ENCODE measurements around the gene LCN9. TPM values are rescaled to one million over a fixed set of nuclear protein-coding genes. Genes with fewer than 3 reads are reported as not detected.

LCN9 gene
- total RNA-seq, 1 donor from 2014 or later: not detected

DNA sequence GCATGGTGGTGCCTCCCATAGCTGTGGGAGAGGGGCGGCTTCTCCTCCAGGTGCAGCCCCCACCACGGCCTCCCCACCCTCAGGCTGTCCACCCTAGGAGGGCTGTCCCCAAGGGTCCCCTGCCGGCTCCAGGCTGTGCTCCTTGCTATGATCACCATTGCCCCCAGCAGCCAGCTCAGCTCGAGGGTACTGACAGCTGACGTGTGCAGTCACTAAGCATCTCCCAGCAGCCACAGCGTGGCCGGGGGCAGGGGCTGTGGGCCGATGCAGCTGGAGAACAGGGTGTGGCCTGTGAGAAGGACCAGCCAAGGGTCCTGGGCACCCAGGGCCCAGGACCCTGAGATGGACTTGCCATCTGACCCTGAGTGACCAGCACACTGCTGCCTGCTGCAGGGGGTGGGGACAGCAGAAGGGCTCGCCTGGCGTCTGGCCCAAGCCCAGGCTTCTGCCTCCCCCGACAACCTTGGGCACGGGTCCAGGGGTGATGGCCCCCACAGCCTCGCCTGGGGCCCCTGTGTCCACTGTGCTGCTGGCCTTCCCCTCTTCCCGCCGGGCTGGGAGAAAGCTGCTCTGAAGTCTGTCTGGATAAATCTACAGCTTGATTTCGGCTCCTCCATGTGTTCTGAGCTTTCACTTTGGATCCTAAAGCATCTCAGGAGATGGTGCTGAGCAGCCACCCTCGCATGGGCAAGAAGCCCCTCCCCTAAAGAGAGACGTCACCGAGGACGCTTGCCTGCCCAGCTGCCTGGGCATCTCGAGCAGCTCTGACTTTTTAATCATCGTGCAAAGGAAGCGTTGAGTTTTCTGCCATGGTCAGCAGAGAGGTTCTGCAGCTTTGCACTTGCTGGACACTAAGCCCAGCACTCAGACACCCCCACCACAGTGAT is 44.4 kb downstream of the LCN9 start:
- Histone ChIP-seq H3K27me3 (no peaks in the 10 kb centered on the region), H3K4me3 (no peak overlapping the region), H3K9me3 (no peaks in the 10 kb centered on the region), H3K27ac (no peak overlapping the region), H3K36me3 (no peaks in the 10 kb centered on the region), H3K4me1 (peaks cover 3% of the 10 kb centered on the region)
- TF ChIP-seq POLR2A (IDR thresholded peaks at IDR 0.05) (no peak), POLR2AphosphoS5 (IDR thresholded peaks at IDR 0.05; ENCODE audit: insufficient read depth in 1 of 2, low read depth in 1 of 2) (no peak)
- TF ChIP-seq, protein P1, sequence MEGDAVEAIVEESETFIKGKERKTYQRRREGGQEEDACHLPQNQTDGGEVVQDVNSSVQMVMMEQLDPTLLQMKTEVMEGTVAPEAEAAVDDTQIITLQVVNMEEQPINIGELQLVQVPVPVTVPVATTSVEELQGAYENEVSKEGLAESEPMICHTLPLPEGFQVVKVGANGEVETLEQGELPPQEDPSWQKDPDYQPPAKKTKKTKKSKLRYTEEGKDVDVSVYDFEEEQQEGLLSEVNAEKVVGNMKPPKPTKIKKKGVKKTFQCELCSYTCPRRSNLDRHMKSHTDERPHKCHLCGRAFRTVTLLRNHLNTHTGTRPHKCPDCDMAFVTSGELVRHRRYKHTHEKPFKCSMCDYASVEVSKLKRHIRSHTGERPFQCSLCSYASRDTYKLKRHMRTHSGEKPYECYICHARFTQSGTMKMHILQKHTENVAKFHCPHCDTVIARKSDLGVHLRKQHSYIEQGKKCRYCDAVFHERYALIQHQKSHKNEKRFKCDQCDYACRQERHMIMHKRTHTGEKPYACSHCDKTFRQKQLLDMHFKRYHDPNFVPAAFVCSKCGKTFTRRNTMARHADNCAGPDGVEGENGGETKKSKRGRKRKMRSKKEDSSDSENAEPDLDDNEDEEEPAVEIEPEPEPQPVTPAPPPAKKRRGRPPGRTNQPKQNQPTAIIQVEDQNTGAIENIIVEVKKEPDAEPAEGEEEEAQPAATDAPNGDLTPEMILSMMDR (IDR thresholded peaks at IDR 0.05): no peak
- DNase-seq (ENCODE audit: extremely low spot score in 2 of 2): no peak
- intact Hi-C loops (cut with DNase I): no loop called here

DNA sequence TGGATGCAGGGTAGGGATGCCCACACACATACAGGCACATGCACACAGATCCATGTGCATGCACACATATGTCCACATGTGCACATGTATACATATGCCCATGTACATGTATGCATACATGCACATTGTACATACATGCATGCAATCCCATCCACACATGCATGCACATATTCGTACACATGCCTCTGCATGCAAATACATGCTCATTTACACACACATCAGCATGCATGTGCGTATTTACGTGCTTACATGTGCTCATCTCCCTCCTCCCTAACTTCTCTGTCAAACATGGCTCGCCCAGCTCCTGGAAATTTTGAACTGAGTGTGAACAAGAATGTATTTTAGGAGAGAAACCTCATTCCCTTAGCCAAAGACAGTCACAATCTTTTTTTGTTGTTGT is 45.1 kb downstream of the LCN9 start:
- TF ChIP-seq, protein P1 (IDR thresholded peaks at IDR 0.05): no peak
- no peak for TF ChIP-seq POLR2AphosphoS5 (IDR thresholded peaks at IDR 0.05; ENCODE audit: insufficient read depth in 1 of 2, low read depth in 1 of 2)
- TF ChIP-seq POLR2A (IDR thresholded peaks at IDR 0.05): no peak
- Histone ChIP-seq H3K27me3 (no peaks in the 10 kb centered on the region), H3K4me3 (no peak overlapping the region), H3K36me3 (no peaks in the 10 kb centered on the region), H3K9me3 (no peaks in the 10 kb centered on the region), H3K4me1 (no peaks in the 10 kb centered on the region), H3K27ac (no peak overlapping the region)
- no peak for DNase-seq (ENCODE audit: extremely low spot score in 2 of 2)
- intact Hi-C loops (cut with DNase I): no loop called here

DNA sequence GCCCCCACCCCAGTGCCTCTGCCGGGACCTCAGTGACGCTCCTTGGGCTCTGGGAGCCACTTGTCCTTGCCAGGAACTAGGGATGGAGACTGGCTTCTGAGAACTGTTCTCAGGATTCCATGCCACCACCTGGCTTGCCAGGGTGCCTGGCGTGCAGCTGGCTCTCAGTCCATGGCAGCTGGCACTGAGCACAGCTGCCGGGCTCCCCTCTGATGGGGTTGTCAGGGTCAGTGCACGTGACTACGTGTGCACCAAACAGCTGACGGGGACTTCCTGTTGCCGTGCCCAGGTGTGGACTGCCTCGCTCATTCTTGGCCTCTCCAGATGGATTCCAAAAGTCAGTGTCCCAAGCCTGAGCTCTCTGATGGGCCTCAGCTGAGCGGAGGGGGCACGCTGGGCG is 48.3 kb downstream of the LCN9 start:
- no peak for TF ChIP-seq POLR2A (IDR thresholded peaks at IDR 0.05)
- TF ChIP-seq, protein P1 (IDR thresholded peaks at IDR 0.05): no peak
- no peak for TF ChIP-seq POLR2AphosphoS5 (IDR thresholded peaks at IDR 0.05; ENCODE audit: insufficient read depth in 1 of 2, low read depth in 1 of 2)
- no peak overlapping the region for H3K4me3 ChIP-seq
- no peak for DNase-seq (ENCODE audit: extremely low spot score in 2 of 2)
- intact Hi-C loops (cut with DNase I): no loop called here
- peaks cover 4% of the 10 kb centered on the region for H3K27me3 ChIP-seq
- no peak overlapping the region for H3K27ac ChIP-seq
- no peaks in the 10 kb centered on the region for H3K4me1 ChIP-seq
- H3K9me3 ChIP-seq: no peaks in the 10 kb centered on the region
- H3K36me3 ChIP-seq: no peaks in the 10 kb centered on the region

DNA sequence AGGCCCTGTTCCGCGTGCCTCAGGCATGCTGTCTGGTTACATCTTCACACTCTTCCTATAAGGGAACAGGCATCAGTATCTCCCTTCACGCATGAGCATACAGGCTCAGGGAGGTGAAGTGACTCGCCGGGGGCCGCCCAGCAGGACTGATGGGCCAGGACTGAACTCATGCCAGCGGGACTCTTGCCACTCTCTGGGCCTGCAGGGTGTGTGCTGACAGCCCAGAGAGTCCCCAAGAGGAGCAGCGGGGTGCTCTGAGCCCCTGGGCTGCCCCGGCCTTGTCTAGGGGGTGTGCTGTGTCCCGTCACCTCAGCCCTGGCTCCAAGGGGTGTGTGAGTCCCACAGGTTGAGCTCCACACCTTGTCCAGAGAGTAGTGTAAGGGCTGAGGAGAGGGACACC is 48.8 kb downstream of the LCN9 start:
- intact Hi-C loops (cut with DNase I): no loop called here
- Histone ChIP-seq H3K27ac (no peak overlapping the region), H3K4me1 (no peaks in the 10 kb centered on the region), H3K9me3 (no peaks in the 10 kb centered on the region), H3K27me3 (peaks cover 4% of the 10 kb centered on the region), H3K36me3 (no peaks in the 10 kb centered on the region), H3K4me3 (no peak overlapping the region)
- TF ChIP-seq POLR2A (IDR thresholded peaks at IDR 0.05) (no peak), POLR2AphosphoS5 (IDR thresholded peaks at IDR 0.05; ENCODE audit: insufficient read depth in 1 of 2, low read depth in 1 of 2) (no peak)
- TF ChIP-seq, protein P1 (IDR thresholded peaks at IDR 0.05): no peak
- no peak for DNase-seq (ENCODE audit: extremely low spot score in 2 of 2)

DNA sequence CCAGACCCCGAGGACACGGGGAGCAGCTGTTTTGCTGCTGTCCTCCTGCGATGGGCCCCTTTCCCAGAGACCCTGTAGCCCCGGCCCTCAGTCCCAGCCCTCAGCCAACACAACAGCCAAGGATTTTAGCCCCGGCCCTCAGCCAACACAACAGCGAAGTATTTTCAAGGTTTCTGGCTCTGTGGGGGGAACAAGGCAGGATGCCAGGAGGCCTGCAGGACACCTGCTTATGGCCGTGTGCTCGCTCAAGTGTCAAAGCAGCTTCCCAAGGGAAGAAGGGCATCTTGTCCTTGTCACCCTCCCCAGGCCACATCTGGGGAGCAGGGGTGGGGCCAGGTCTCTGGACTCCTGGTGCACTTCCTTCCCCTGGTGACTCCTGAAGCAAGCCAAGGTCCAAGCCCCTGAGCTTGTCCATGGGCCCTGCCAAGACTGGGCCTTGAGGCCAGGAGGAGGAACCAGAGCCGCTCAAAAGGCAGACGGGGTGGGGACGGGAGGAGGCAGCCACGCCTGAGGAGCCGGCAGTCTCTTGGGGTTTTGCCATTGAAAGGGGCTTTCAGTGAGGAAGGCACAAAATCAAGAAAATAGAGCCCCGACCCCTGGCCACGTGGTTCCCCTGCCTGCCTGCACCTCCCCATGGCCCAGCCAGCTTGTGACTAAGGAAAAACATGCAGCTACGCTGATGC is 49.6 kb downstream of the LCN9 start:
- TF ChIP-seq, protein P1 (IDR thresholded peaks at IDR 0.05): no peak
- no peak for TF ChIP-seq POLR2A (IDR thresholded peaks at IDR 0.05)
- no peak for TF ChIP-seq POLR2AphosphoS5 (IDR thresholded peaks at IDR 0.05; ENCODE audit: insufficient read depth in 1 of 2, low read depth in 1 of 2)
- intact Hi-C loops (cut with DNase I): no loop called here
- no peak for DNase-seq (ENCODE audit: extremely low spot score in 2 of 2)
- Histone ChIP-seq H3K9me3 (no peaks in the 10 kb centered on the region), H3K4me3 (no peak overlapping the region), H3K36me3 (no peaks in the 10 kb centered on the region), H3K27me3 (peaks cover 4% of the 10 kb centered on the region), H3K4me1 (no peaks in the 10 kb centered on the region), H3K27ac (no peak overlapping the region)

All from vagina (tissue), 2 donors.